MM.1S (cell line): Measurements from ENCODE around the gene TIGAR.

Source experiments
- DNase-seq: peaks from one replicate; pipeline ENCODE4 v3.0.0-alpha.2; 2015
- H2AFZ ChIP-seq: fragments of 300-600 bp; sonication (generic); 2 replicates; pipeline ENCODE4 v1.6.0; 2016; ENCODE audit warnings: antibody characterized with exemption, low read length
- H3F3A ChIP-seq: fragments of 300-600 bp; sonication (generic); 2 replicates; pipeline ENCODE4 v1.6.1; 2016; ENCODE audit warnings: mild to moderate bottlenecking, antibody characterized with exemption, low read length, moderate library complexity, mixed read lengths; ENCODE audit not compliant: insufficient read depth
- H3K27ac ChIP-seq: fragments of 300-600 bp; sonication (generic); 2 replicates; pipeline ENCODE4 v1.5.1; 2016; ENCODE audit warnings: mild to moderate bottlenecking, low read length
- H3K27me3 ChIP-seq: fragments of 300-600 bp; sonication (generic); replicated peaks from 2 replicates; pipeline ENCODE4 v1.6.0; 2016; ENCODE audit warnings: low read length; ENCODE audit not compliant: insufficient read depth
- H3K36me3 ChIP-seq: fragments of 300-600 bp; sonication (generic); replicated peaks from 2 replicates; pipeline ENCODE4 v1.6.1; 2016; ENCODE audit warnings: mild to moderate bottlenecking, low read length, mixed read lengths; ENCODE audit not compliant: insufficient read depth
- H3K4me1 ChIP-seq: fragments of 300-600 bp; sonication (generic); 2 replicates; pipeline ENCODE4 v1.6.1; 2016; ENCODE audit warnings: low read length, mixed read lengths
- H3K4me2 ChIP-seq: fragments of 300-600 bp; sonication (generic); 2 replicates; pipeline ENCODE4 v1.6.0; 2016; ENCODE audit warnings: low read depth, low read length
- H3K4me3 ChIP-seq: fragments of 300-600 bp; sonication (generic); 2 replicates; pipeline ENCODE4 v1.5.1; 2016; ENCODE audit warnings: low read length, mixed read lengths
- H3K79me2 ChIP-seq: fragments of 300-600 bp; sonication (generic); 2 replicates; pipeline ENCODE4 v1.6.1; 2016; ENCODE audit warnings: mixed run types, low read length, mixed read lengths
- H3K9ac ChIP-seq: fragments of 300-600 bp; sonication (generic); 2 replicates; pipeline ENCODE4 v1.6.1; 2016; ENCODE audit warnings: low read length, mixed read lengths
- H3K9me2 ChIP-seq: fragments of 300-600 bp; sonication (generic); replicated peaks from 2 replicates; pipeline ENCODE4 v1.6.1; 2016; ENCODE audit warnings: mild to moderate bottlenecking, low read length, mixed read lengths; ENCODE audit not compliant: insufficient read depth
- H3K9me3 ChIP-seq: fragments of 300-600 bp; sonication (generic); replicated peaks from 2 replicates; pipeline ENCODE4 v1.6.1; 2016; ENCODE audit warnings: mild to moderate bottlenecking, low read length, mixed read lengths; ENCODE audit not compliant: insufficient read depth
- H4K20me1 ChIP-seq: fragments of 300-600 bp; sonication (generic); 2 replicates; pipeline ENCODE4 v1.6.1; 2016; ENCODE audit warnings: mild to moderate bottlenecking, low read length, moderate library complexity, mixed read lengths; ENCODE audit not compliant: insufficient read depth
- CTCF ChIP-seq: fragments of 300-600 bp; sonication (generic); IDR thresholded peaks from 2 replicates; pipeline ENCODE4 v1.5.1; 2016; ENCODE audit warnings: antibody characterized with exemption, low read length, mixed read lengths
- EZH2 ChIP-seq: fragments of 300-600 bp; sonication (generic); optimal IDR thresholded peaks from 2 replicates; pipeline ENCODE3; 2017; ENCODE audit warnings: low read depth, mild to moderate bottlenecking, antibody characterized with exemption, low read length, mixed read lengths
- EZH2phosphoT487 ChIP-seq: fragments of 300-600 bp; sonication (generic); IDR thresholded peaks from 2 replicates; pipeline ENCODE4 v1.6.1; 2018; ENCODE audit warnings: antibody characterized with exemption, low read length

The TIGAR gene

GRCh38 chr12:4286771-4287317 lies 34.2 kb upstream of the TIGAR start:
- H3K27ac ChIP-seq, result no peak overlapping the region
- H3K4me1 ChIP-seq, result no peaks in the 10 kb centered on the region; the same call in 1 of the 2 replicates
- H3K4me2 ChIP-seq, result no peak overlapping the region
- peaks cover 93% of the 10 kb centered on the region for H3F3A ChIP-seq
- H3K9me3 ChIP-seq, result no peaks in the 10 kb centered on the region
- H2AFZ ChIP-seq, result no peak overlapping the region
- no peak overlapping the region for H3K4me3 ChIP-seq
- H3K9me2 ChIP-seq, result no peaks in the 10 kb centered on the region
- H3K36me3 ChIP-seq, result peaks cover 26% of the 10 kb centered on the region
- no peak for DNase-seq
- peaks cover 95% of the 10 kb centered on the region for H4K20me1 ChIP-seq
- peaks cover 100% of the 10 kb centered on the region for H3K79me2 ChIP-seq
- no peak overlapping the region for H3K9ac ChIP-seq
- no peak for TF ChIP-seq CTCF
- H3K27me3 ChIP-seq, result no peaks in the 10 kb centered on the region

- TF ChIP-seq EZH2phosphoT487 (no peak), CTCF (no peak), EZH2 (no peak)
- Histone ChIP-seq H3K9me2 (no peaks in the 10 kb centered on the region), H3K9ac (no peak overlapping the region), H3K4me3 (no peak overlapping the region), H3K36me3 (peaks cover 31% of the 10 kb centered on the region), H3K4me2 (no peak overlapping the region), H3K4me1 (no peaks in the 10 kb centered on the region; the same call in 1 of the 2 replicates), H3K9me3 (no peaks in the 10 kb centered on the region), H3F3A (peaks cover 93% of the 10 kb centered on the region), H3K27ac (no peak overlapping the region), H3K27me3 (no peaks in the 10 kb centered on the region), H2AFZ (no peak overlapping the region), H3K79me2 (peaks cover 100% of the 10 kb centered on the region), H4K20me1 (peaks cover 96% of the 10 kb centered on the region)
- DNase-seq, result no peak
Observed at GRCh38 chr12:4287325-4288211, 33.4 kb upstream of the TIGAR start.

GRCh38 chr12:4288296-4289131 lies 32.5 kb upstream of the TIGAR start:
- Histone ChIP-seq H3K36me3 (peaks cover 41% of the 10 kb centered on the region), H3F3A (peaks cover 93% of the 10 kb centered on the region), H3K27ac (no peak overlapping the region), H2AFZ (no peak overlapping the region), H3K27me3 (no peaks in the 10 kb centered on the region), H3K79me2 (peaks cover 100% of the 10 kb centered on the region), H3K9me2 (no peaks in the 10 kb centered on the region), H3K4me1 (no peaks in the 10 kb centered on the region; the same call in 1 of the 2 replicates), H3K4me3 (no peak overlapping the region), H3K9me3 (no peaks in the 10 kb centered on the region), H4K20me1 (peaks cover 96% of the 10 kb centered on the region), H3K9ac (no peak overlapping the region), H3K4me2 (no peak overlapping the region)
- no peak for DNase-seq
- TF ChIP-seq EZH2phosphoT487 (no peak), EZH2 (no peak), CTCF (no peak)
